Stimulated activated naive CD4-positive, alpha-beta T cell (primary cell): ENCODE measurements around the gene KLHL2.
"Not testable (repeated sequence)": the region's sequence is repeated elsewhere in the genome, so short reads cannot be mapped to it uniquely, and the experiment has no call there.

Source experiments
- DNase-seq, 6 experiments: peaks; one replicate each; lab custom pipeline; 2025; lab: John Stamatoyannopoulos, UW

Gene KLHL2, protein sequence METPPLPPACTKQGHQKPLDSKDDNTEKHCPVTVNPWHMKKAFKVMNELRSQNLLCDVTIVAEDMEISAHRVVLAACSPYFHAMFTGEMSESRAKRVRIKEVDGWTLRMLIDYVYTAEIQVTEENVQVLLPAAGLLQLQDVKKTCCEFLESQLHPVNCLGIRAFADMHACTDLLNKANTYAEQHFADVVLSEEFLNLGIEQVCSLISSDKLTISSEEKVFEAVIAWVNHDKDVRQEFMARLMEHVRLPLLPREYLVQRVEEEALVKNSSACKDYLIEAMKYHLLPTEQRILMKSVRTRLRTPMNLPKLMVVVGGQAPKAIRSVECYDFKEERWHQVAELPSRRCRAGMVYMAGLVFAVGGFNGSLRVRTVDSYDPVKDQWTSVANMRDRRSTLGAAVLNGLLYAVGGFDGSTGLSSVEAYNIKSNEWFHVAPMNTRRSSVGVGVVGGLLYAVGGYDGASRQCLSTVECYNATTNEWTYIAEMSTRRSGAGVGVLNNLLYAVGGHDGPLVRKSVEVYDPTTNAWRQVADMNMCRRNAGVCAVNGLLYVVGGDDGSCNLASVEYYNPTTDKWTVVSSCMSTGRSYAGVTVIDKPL

DNA sequence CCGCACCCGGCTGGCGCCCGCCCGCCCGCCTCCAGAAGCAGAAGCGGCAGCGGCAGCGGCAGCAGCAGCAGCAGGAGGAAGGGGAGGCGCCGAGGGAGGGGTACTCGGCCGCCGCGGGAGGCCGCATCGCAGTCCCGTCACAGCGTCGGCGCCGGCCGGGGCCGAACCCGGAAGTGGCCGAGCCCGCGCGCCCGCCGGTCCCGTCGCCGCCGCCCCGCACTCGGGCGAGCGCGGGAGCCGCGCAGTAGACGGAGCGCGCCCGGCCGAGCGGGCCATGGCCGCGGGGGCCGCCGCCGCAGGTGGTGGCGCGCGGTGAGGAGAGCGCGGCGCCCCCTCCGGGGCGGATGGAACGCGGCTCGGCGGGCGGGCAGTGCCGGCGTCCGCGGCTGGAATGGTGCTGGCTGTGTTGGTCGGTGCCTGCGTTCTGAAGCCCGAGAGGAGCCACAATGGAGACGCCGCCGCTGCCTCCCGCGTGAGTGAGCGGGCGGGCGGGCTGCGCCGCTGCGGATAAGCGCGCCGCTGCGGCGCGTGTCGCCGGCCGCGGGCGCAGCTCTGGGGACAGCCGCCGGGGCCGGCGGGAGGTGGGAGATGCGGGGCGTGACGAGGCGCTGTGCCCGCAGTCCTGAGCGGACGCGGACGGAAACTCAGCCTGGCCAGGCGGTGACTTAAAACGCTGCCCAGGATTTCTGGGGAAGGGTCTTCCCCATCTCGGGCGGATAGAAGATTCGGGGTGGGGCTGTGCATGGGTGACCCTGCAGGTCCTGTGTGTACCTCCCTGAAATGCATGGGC lies at the start of gene KLHL2:
KLHL2 (plus strand) TSS at position 131 of the 790 bp plus-strand sequence; CDS start at position 447, 316 bp downstream.
- peak; percentile 44 to 70 (median 56) for DNase-seq

DNA sequence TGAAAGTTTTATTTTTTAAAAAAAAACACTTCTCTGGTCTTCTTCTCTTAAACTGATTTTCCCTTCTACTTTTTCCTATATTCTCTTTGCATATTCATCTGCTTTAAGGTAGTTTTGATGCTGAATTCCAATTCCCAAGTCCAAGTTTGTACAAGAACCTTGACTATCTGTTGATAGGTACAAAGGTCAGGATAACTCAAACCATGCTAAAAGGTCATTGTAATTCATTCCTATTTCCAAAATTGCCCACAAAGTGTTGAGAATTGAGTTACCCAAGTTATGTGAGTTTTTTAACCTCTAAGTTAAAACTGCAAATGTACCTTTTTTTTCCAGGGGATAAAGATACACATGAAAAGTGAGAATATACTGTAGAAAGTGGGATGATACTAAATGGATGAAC lies 48.6 kb upstream of the KLHL2 start:
- DNase-seq: no peak

DNA sequence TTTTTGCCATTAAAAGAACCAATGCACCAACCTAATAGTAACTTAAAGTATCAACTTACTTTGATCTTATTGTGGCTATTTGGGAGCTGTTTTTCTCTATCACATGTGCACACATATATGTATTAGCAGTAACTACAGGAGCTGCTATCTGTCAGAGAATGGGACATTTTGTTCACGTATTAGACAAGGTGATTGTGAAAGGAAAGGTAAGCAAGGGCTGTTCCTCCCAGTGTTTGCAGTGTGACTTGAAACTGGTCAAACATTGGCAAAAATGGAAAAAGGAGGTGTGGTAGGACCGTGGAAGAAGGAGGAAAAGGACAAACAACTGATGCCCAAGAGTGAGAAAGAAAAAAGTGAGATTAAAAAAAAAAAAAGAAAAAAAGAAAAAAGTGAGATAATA lies 43.1 kb upstream of the KLHL2 start:
- DNase-seq: no peak

DNA sequence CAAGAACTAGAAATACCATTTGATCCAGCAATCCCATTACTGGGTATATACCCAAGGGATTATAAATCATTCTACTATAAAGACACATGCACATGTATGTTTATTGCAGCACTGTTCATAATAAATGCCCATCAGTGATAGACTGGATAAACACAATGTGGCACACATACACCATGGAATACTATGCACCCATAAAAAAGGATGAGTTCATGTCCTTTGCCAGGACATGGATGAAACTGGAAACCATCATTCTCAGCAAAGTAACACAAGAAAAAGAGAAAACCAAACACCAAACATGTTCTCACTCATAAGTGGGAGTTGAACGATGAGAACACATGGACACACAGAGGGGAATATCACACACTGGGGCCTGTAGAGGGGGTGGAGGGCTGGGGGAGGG lies 40.5 kb upstream of the KLHL2 start:
- DNase-seq: not testable (repeated sequence)

DNA sequence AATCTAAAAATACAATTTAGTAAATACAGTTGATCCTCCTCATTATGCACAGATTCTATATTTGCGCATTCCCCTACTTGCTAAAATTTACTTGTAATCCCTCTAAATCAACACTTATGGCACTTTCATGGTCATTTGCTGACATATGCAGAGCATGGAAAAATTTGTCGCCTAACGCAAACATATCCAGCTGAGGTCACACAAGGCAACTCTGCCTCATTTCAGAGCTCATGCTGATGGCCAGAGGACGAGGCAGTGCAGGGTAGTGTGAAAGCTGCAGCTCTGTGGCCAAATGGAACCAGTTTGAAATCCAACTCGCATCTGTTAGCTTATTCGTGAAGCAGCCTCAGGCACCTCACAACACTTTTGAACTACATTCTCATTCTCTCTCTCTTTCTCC lies 39.7 kb upstream of the KLHL2 start:
- DNase-seq: no peak

DNA sequence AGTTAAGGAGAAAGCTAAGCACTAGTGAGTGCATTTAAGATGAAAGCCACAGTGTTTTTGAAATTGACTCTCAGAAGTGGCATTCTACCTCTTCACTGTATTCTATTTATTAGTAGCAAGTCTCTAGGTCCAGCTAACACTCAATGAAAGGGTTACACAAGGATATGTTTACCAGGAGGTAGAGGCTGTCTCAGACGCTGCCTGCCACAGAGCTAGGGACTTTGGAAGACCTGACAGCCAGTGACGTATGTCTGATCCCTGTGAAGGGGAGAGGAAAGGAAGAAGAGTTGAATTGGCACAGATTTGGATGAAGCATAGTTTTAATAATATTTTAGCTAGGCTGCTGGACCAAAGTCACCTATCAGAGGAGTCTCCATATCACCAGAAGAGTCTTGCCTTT lies 36.5 kb upstream of the KLHL2 start:
- DNase-seq: no peak

DNA sequence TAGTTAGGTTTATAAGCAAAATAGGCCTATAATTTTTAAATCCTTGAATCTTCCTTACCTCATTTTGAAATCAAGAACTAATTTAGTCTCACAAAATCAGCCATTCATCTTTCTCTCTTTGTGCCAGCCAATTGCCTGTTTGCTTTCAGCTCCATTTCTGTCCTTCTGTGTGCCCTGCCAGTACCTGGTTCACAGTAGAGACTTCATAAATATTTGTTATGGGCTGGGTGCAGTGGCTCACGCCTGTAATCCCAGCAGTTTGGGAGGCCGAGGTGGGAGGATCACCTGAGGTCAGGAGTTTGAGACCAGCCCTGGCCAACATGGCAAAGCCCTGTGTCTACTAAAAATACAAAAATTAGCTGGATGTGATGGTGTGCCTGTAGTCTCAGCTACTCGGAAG lies 31.9 kb upstream of the KLHL2 start:
- DNase-seq: not testable (repeated sequence)

DNA sequence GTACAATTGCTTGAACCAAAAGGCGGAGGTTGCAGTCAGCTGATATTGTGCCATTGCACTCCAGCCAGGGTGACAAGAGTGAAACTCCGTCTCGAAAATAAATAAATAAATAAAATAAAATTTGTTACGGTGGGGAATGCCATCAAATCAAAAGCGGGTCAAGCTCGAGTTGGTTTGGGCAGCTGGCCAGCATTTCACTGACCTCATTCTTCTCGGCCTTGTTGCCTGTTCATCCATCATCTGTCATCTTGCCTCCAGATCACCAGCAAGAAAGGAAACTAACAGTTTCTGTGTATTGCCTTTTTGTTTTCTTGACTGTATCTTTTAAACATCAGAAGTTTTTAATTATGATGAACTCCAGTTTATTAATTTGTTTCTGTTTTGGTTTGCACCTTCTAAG lies 31.5 kb upstream of the KLHL2 start:
- no peak for DNase-seq

DNA sequence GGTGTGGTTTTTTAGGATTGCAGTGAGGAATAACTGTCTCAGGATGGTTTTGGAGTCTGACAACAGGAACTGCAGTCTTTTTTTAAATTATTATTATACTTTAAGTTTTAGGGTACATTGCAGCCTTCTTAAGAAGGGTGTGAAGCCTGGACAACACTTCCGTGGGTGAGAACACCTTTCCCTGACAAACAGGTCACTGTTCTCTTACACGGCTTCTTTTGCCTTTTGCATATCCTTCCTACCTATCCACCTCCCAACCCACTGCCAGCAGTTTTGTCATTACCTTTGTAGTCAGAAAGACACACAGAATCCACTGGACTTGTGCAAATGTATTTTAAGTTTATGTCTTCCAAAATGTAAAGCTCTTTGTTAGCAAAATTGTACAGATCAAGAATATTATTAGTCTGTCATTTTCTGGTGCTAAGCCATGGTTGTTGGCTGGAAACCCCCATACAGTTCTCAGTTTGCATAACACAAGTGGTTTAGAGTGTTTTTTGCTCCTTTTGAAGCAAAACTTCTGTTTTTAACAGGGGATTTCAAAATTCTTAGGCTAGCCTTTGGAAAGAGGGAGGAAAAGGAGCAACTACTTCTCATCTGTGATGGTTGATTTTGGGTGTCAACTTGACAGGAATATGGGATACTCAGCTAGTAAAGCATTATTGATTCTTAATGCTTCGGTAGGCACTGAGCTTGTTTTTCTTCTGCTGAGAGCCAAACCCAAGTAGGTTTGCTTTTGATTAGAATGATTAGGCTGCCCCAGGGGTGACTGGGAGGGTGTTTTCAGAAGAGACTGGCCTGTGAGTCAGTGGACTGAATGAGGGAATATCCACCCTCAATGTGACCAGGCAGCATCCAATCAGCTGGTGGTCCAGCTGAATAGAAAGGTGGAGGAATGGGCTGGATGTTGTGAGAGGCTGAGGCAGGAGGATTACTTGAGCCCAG lies 29.4 kb upstream of the KLHL2 start:
- DNase-seq: no peak

DNA sequence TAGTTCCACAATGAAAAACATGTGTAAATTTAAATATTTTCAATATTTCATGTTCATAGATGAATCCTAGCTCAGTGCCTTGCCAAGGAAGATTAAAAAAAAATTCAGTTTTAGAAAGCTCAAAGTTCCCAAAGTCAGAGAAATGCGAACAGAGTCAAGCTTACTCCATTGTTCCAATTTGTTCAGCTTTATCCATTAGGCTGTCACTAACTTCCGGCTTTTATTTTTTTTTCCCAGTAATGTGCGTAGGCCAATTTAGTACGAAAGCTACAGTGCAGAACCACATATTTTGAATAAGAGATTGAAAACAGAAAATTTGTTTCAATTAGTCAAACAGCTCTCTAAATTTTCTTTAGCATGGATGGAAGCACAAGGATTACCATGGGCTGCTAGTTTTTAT lies 23.1 kb upstream of the KLHL2 start:
- DNase-seq: no peak

DNA sequence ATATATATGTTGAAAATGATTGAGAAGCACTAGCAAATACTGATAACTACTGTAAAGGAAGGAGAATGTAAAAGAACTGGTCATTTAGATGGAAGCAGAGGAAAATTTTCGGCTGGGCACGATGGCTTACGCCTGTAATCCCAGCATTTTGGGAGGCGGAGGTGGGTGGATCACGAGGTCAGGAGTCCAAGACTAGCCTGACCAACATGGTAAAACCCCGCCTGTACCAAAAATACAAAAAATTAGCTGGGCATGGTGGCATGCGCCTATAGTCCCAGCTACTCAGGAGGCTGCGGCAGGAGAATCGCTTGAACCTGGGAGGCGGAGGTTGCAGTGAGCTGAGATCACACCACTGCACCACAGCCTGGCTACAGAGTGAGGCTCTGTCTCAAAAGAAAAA lies 22.4 kb upstream of the KLHL2 start:
- not testable (repeated sequence) for DNase-seq

DNA sequence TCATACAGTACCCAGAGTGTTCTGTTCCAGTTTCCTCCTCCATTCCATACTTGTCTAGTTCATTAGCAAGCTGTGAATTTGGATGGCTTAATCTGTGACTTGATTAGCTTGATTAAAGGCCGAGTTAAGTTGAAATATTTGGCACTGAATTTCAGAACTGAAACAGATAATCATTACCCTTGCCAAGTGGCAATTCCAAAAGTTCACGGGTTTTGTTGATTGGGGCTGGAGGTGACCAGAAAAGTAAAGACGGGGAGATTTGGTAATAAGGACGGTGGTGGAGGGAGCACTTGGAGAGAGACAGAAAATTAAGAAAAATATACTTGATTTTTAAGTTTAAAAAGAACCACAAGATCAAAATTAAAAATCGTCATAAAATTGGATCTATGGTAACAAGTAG lies 21.9 kb upstream of the KLHL2 start:
- DNase-seq: no peak

DNA sequence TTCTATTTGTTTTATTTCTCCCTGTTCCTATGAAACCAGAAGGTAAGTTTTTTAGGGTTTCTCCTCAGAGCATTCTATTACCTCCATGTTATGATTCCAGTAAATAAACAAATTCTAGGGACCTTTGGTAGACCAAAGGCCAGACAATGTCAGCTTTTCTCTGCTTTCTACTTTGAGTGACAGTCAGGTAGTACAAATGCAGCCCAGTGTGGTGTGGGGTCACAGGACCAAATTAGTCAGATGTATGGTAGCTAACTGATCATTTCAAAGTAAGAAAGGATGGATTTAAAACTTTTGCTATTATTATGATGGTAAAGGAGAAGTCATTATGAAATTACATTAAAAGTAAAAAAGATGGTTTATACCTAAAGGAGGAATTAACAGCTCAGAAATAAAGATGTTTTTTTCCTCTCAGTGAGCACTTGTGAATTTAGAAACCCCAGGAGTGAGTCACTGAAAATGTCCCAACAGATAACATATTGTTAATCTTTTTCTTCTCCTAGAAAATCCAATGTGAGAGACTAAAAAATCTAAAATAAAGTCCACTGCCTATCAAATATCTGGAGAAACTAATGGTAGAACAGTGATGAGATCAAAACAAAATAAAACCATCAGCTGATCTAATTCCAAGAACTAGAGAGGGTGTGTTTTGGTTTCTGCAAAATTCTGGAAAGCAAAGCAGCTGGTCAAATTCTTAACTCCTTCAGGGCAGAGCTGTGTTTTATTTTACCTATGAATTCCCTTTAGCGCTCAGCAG lies 16.6 kb upstream of the KLHL2 start:
- no peak for DNase-seq

DNA sequence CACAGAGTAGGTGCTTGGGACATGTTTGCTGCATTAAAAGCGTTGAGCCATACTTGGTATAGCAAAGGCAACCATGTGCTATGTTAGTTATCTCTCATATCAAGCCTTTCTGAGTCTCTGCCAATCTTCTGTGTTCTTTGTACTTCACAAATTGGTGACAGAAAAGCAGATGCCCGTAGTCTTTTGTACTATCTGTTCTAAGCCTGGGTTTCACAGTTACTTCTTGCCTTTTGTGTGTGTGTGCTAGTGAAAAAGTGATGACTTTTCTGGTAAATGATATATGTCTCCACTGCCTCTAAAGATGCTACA lies 16.1 kb upstream of the KLHL2 start:
- DNase-seq: no peak

DNA sequence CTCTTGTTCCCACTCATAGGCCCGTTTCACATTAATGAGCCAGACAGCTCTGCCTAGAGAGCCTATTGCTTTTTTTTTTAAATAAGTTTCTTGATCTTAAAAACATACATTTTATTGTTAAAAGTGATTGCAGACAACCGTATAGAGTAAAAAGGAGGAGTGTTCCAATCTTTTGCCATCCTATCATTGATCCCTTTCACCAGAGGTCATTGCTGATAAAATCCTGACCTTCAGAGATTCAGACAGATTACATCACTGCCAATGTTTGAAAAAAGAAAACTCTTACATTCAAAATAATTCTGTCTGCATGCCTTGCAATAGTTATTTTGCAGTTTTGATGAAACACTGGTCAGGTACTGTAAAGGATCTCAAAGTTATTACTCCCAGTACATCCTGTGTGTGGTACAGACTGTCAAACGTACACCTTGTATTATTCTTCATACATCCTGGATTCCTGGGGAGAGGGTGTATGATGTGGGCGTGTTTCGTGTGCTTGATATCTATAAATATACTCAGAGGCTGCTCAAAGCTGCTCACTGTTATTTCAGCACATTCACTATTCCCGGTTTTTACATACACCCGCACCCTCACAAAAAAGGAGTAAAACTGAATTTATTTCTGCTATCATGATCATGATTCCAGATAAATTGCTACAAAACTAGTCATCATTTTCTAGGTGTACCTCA lies 15.4 kb upstream of the KLHL2 start:
- no peak for DNase-seq

DNA sequence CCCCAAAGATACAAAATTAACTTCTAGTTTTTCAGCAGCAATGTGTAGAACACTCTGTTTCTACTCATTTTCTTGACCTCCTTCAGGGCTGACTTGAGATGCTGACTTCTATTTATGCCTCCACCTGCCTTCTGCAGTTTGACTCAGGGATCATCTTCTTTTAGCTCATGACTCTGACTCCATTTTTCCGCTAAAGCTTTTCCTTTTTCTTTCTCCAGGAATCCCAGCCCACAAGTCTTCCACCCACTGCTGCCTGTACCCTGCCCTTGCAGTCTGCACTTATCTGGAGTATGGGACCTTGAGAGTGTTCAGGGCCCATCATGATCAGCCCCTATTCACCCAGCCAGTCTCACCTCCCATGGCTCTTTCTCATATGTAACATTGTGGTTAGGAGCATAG lies 14.9 kb upstream of the KLHL2 start:
- no peak for DNase-seq

DNA sequence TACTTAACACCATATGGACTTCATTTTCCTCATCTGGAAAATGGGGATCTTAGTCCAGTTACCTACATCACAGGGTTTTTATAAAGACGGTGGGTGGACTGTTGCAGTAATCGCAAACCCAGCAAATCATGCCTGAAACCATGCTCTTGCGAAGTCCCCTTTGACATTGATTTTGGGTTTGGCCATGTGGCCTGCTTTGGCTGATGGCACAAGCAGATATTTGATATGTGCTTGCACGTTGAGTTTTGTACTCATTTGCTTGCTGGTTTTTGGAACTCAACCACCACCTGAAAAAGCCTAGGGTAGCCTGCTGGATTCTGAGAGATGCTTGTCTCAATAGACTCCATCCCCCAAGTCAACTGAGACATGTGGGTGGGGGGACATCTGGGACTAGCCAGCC lies 14.4 kb upstream of the KLHL2 start:
- DNase-seq: no peak

DNA sequence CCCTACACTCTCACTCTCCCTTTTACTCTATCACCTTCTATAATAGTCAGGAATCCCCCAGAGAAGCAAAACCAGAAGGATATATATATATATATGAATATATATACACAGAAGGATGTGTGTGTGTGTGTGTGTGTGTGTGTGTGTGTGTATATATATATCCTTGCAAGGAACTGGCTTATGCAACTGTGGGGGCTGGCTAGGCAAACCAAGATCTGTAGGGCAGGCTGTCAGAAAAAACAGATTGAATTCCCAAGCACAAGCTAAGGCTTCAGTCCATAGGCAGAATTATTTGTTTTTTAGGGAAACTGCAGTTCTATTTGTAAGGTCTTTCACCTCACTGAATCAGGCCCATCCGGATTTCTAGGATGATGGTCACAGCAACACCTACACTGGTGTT lies 13.0 kb upstream of the KLHL2 start:
- no peak for DNase-seq

DNA sequence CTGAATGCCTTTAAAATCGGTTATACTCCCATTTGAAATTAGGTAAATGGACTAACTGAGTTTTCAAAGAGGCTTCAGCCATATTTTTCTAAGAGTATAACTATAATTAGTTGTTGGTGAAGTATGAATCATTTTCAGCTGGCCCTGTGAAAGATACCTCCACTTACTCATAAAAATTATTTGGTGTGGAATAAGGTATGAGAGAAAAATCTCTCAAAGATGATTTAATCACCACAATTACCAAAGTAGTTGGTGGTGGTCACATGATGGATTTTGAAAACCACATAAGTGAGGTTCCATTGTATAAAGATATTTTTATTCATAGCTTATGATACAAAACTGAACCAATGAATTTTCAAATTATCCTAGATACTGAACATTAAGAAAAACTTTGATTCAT lies 9.0 kb upstream of the KLHL2 start:
- DNase-seq: no peak

DNA sequence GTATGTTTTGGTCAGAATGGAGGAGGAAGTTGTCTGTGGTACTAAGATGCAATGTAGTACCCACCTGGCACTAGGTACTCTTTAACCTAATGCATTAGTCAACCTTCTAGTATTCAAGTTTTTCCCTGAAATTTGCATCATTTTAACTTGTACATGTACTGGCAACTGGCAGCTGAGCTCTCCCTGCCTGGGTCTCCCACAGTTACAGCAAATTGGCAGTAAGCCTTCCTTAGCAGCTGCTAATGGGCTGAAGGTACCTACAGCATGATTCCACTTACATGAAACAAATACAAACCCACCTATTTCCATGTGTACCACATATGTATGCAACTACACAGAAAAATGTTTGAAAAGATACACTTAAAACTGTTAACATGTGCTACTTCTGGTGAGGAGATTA lies 8.1 kb upstream of the KLHL2 start:
- no peak for DNase-seq

DNA sequence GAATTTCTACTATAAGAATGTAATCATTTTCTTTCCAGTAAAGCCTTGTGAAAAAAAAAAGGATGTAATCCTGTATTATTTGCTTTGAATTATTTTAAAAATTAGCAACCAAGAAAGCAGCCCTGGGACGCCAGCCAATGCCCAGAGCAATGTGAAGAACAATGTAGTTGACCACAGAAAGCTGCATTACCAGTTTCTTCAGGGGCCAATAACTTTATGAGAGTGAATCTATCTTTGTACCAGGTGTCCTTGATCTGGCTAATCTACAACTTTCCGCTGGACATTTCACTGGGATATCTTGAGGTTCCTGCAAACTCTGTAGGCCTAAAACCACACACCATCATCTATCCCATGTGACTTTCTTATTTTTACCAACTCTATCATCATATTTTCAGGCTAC lies 7.6 kb upstream of the KLHL2 start:
- DNase-seq: no peak
